GM12878 (cell line): ENCODE measurements around the gene GMDS. TPM values are rescaled to one million over a fixed set of nuclear protein-coding genes. Genes with fewer than 3 reads are reported as not detected.

ENCODE experiments used
- ATAC-seq: fragments of 200-7000 bp; cut with Tn5 transposase; 3 replicates; pipeline ENCODE4 v1.9.1; 2020; ENCODE audit warnings: mild to moderate bottlenecking, moderate library complexity
- BruUV-seq: library from RNA; stranded (reverse); fragments of 400-500 nt; replicated peaks from 2 replicates; lab custom pipeline; 2021; lab: Mats Ljungman, UMichigan
- CTCF ChIA-PET: fragments of 300-600 bp; sonication (Branson Sonifier 250); formaldehyde crosslinking; extraction: SDS; loops from one replicate; lab custom pipeline; 2021; ENCODE audit warnings: inconsistent platforms; lab: Yijun Ruan, JAX
- POLR2A ChIA-PET: fragments of 350-600 bp; formaldehyde crosslinking; extraction: SDS; loops from one replicate; lab custom pipeline; 2021; ENCODE audit warnings: inconsistent platforms; lab: Charles Lee
- RAD21 ChIA-PET: fragments of 300-600 bp; sonication (Branson Sonifier 250); formaldehyde crosslinking; loops from one replicate; lab custom pipeline; 2023; ENCODE audit warnings: antibody characterized with exemption; ENCODE audit not compliant: unreplicated experiment; lab: Charles Lee
- SMC1A ChIA-PET: fragments of 300-600 bp; sonication (Branson Sonifier 250); formaldehyde crosslinking; loops from one replicate; lab custom pipeline; 2023; ENCODE audit not compliant: unreplicated experiment, uncharacterized antibody; lab: Charles Lee
- DNase-seq: peaks from one replicate; pipeline ENCODE4 v3.0.0-alpha.2; 2011; ENCODE audit warnings: low read depth, low spot score
- FAIRE-seq: peaks from 3 replicates; lab custom pipeline; 2011; peaks lifted over from hg19 to GRCh38; lab: Jason Lieb, UNC
- H2AFZ ChIP-seq: 2 replicates; pipeline ENCODE4 v1.6.0; 2011; ENCODE audit warnings: low read depth, low read length, control low read depth; ENCODE audit not compliant: control insufficient read depth
- H3K27ac ChIP-seq: 2 replicates; pipeline ENCODE4 v1.5.1; 2011; ENCODE audit warnings: control low read depth; ENCODE audit not compliant: control insufficient read depth, insufficient read depth
- H3K27me3 ChIP-seq, 2 experiments: replicated peaks in 1 of 2; 2 replicates each; pipeline versions ENCODE4 v1.6.0 to v1.6.1; 2011; ENCODE audit warnings: low read length in 1 of 2; ENCODE audit not compliant: control insufficient read depth in 2 of 2, insufficient read depth in 2 of 2
- H3K36me3 ChIP-seq, 2 experiments: 2 replicates each; pipeline ENCODE4 v1.5.1; 2011; ENCODE audit warnings: low read length in 1 of 2; ENCODE audit not compliant: control insufficient read depth in 2 of 2, insufficient read depth in 2 of 2
- H3K4me1 ChIP-seq: 2 replicates; pipeline ENCODE4 v1.6.1; 2011; ENCODE audit warnings: mild to moderate bottlenecking, low read length, moderate library complexity, mixed read lengths; ENCODE audit not compliant: control insufficient read depth, insufficient read depth
- H3K4me2 ChIP-seq: 2 replicates; pipeline ENCODE4 v1.6.0; 2011; ENCODE audit warnings: control low read depth; ENCODE audit not compliant: control insufficient read depth, insufficient read depth
- H3K4me3 ChIP-seq: fragments of 200-600 bp; sonication (generic); 2 replicates; pipeline ENCODE4 v1.5.1; 2016
- H3K79me2 ChIP-seq: 2 replicates; pipeline ENCODE4 v1.6.0; 2011; ENCODE audit warnings: low read length; ENCODE audit not compliant: control insufficient read depth, insufficient read depth
- H3K9ac ChIP-seq: 2 replicates; pipeline ENCODE4 v1.8.0; 2011; ENCODE audit warnings: low read length, control low read depth, mixed read lengths; ENCODE audit not compliant: control insufficient read depth, insufficient read depth
- H3K9me3 ChIP-seq: replicated peaks from 3 replicates; pipeline ENCODE4 v1.5.1; 2011; ENCODE audit warnings: mild to moderate bottlenecking, low read length; ENCODE audit not compliant: control insufficient read depth, insufficient read depth
- H4K20me1 ChIP-seq: 2 replicates; pipeline ENCODE4 v1.6.0; 2011; ENCODE audit not compliant: control insufficient read depth, insufficient read depth
- CHD4 ChIP-seq: fragments of 200-600 bp; sonication (generic); IDR thresholded peaks from 2 replicates; pipeline ENCODE4 v1.6.1; 2016; ENCODE audit warnings: mild to moderate bottlenecking
- CREM ChIP-seq: IDR thresholded peaks from 2 replicates; pipeline ENCODE4 v1.6.1; 2014; ENCODE audit warnings: antibody characterized with exemption, low read depth
- MEF2A ChIP-seq: IDR thresholded peaks from 2 replicates; pipeline ENCODE4 v1.6.1; 2011; ENCODE audit warnings: low read depth, mild to moderate bottlenecking, low read length, moderate library complexity; ENCODE audit not compliant: insufficient read depth
- NR2F1 ChIP-seq: fragments of 450-650 bp; conservative IDR thresholded peaks from 2 replicates; pipeline ENCODE4 v1.6.1; 2017; ENCODE audit warnings: mild to moderate bottlenecking
- SREBF2 ChIP-seq: IDR thresholded peaks from 2 replicates; pipeline ENCODE4 v1.6.1; 2012; ENCODE audit warnings: mild to moderate bottlenecking, low read length
- TCF12 ChIP-seq: IDR thresholded peaks from 2 replicates; pipeline ENCODE4 v1.6.1; 2011; ENCODE audit warnings: low read depth, mild to moderate bottlenecking, low read length
- ZNF217 ChIP-seq: fragments of 450-650 bp; IDR thresholded peaks from 2 replicates; pipeline ENCODE4 v1.6.1; 2017; ENCODE audit warnings: antibody characterized with exemption, mild to moderate bottlenecking
- ZNF274 ChIP-seq: IDR thresholded peaks from one replicate; pipeline ENCODE4 v1.8.0; 2011; ENCODE audit not compliant: insufficient read length, insufficient read depth
- WGBS: methylation state at CpG from one replicate; pipeline ENCODE4 v1.1.6; 2016; ENCODE audit warnings: low lambda C conversion rate; ENCODE audit not compliant: insufficient replicate concordance, insufficient coverage; ENCODE audit errors: missing lambda C conversion rate; 5-methylcytosine and 5-hydroxymethylcytosine counted together
- in situ Hi-C: fragments of 300-500 bp; cut with MboI; formaldehyde crosslinking; loops from 9 replicates; pipeline ENCODE4 v1.14.3; 2018; ENCODE audit warnings: mixed read lengths
- intact Hi-C: fragments of 100-400 bp; cut with micrococcal nuclease; formaldehyde crosslinking; loops from one replicate; pipeline ENCODE4 v1.14.2; 2022; ENCODE audit not compliant: unreplicated experiment
- polyA plus RNA-seq, 11 experiments: library from polyadenylated mRNA; depleted of rRNA in 4 of 11; unstranded in 6 of 11; stranded (reverse) in 5 of 11; fragments of >200 nt; fragmentation: Nextera tagmentation in 4 of 11; fragmentation: Illumina TruSeq in 1 of 11; extraction: Ambion mirVana in 4 of 11; extraction: Trizol in 1 of 11; gene quantifications; 1 replicate in 1 of 11; 2 replicates in 10 of 11; pipeline versions ENCODE4 v1.2.1 to v1.2.3, GENCODE V29; 2011 to 2016; ENCODE audit warnings: inconsistent platforms in 2 of 11, missing spikeins in 2 of 11, low read depth in 1 of 11
- total RNA-seq, 4 experiments: library from RNA; depleted of rRNA in 3 of 4; stranded (reverse); fragments of >200 nt in 3 of 4; fragmentation: Illumina TruSeq in 1 of 4; extraction: Trizol in 1 of 4; gene quantifications; 2 replicates each; pipeline versions ENCODE4 v1.2.1 to v1.2.3, GENCODE V29; 2013 to 2021
- TF ChIP-seq, protein P1 (sequence below): fragments of 450-650 bp; IDR thresholded peaks from 2 replicates; pipeline ENCODE4 v1.6.1; 2017; ENCODE audit warnings: mild to moderate bottlenecking
- TF ChIP-seq, protein P2 (sequence below): fragments of 450-650 bp; IDR thresholded peaks from 2 replicates; pipeline ENCODE4 v1.6.1; 2018; ENCODE audit warnings: mild to moderate bottlenecking, low read depth, moderate library complexity; ENCODE audit not compliant: partially characterized antibody

Gene GMDS
- total and polyA plus RNA-seq, 10 of the 15 experiments (the other 5 are each of a cell fraction or from before 2014, with no cell fraction given): 0.61 to 53.8 (median 29.3) TPM

DNA sequence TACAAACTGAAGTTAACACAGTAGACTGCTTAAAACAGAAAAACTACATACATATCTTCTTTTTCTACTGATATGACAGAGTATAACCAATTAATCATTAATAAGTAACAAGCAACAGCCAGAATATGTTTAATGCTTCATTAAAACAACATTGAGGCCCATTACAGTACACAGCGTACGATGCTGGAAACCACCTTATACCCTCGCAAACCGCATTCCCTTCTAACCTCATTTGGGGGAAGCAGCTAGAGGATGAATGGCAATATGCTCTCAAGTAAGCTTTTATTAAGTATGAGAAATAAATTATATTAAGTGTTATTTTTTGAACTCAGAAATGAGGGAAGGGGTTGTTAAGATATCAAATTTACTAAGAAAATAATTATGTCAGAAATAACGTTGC lies 142.4 kb downstream of the GMDS start:
- Histone ChIP-seq H3K9ac (no peak overlapping the region), H3K27me3 (no peaks in the 10 kb centered on the region), H3K27ac (no peak overlapping the region), H3K4me2 (no peak overlapping the region), H3K4me1 (no peaks in the 10 kb centered on the region), H3K36me3 (no peaks in the 10 kb centered on the region), H3K79me2 (no peaks in the 10 kb centered on the region), H4K20me1 (no peaks in the 10 kb centered on the region), H3K9me3 (no peaks in the 10 kb centered on the region), H2AFZ (no peak overlapping the region), H3K4me3 (no peak overlapping the region)
- no peak for DNase-seq
- ChIA-PET POLR2A (no interaction called here), SMC1A (interaction anchor here (0.7 to 3.4 kb wide), 3 partner anchors 224 to 496 kb away, joined by 3 to 16 read pairs (median 5); no protein-coding TSS in a partner anchor), CTCF (interaction anchor here (0.9 to 2.4 kb wide), 5 partner anchors 14 to 506 kb away, joined by 3 to 25 read pairs (median 3); no protein-coding TSS in a partner anchor), RAD21 (no interaction called here)
- BruUV-seq: no TSS peak
- intact Hi-C loops: loop anchor here (5.0 to 10.0 kb wide), 2 partner anchors 248 to 249 kb away; no protein-coding TSS in a partner anchor
- TF ChIP-seq ZNF274 (no peak), ZNF217 (no peak), CHD4 (no peak), CREM (no peak), TCF12 (no peak), SREBF2 (no peak), NR2F1 (no peak), MEF2A (no peak)
- TF ChIP-seq, protein P1, sequence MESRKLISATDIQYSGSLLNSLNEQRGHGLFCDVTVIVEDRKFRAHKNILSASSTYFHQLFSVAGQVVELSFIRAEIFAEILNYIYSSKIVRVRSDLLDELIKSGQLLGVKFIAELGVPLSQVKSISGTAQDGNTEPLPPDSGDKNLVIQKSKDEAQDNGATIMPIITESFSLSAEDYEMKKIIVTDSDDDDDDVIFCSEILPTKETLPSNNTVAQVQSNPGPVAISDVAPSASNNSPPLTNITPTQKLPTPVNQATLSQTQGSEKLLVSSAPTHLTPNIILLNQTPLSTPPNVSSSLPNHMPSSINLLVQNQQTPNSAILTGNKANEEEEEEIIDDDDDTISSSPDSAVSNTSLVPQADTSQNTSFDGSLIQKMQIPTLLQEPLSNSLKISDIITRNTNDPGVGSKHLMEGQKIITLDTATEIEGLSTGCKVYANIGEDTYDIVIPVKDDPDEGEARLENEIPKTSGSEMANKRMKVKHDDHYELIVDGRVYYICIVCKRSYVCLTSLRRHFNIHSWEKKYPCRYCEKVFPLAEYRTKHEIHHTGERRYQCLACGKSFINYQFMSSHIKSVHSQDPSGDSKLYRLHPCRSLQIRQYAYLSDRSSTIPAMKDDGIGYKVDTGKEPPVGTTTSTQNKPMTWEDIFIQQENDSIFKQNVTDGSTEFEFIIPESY: no peak
- TF ChIP-seq, protein P2, sequence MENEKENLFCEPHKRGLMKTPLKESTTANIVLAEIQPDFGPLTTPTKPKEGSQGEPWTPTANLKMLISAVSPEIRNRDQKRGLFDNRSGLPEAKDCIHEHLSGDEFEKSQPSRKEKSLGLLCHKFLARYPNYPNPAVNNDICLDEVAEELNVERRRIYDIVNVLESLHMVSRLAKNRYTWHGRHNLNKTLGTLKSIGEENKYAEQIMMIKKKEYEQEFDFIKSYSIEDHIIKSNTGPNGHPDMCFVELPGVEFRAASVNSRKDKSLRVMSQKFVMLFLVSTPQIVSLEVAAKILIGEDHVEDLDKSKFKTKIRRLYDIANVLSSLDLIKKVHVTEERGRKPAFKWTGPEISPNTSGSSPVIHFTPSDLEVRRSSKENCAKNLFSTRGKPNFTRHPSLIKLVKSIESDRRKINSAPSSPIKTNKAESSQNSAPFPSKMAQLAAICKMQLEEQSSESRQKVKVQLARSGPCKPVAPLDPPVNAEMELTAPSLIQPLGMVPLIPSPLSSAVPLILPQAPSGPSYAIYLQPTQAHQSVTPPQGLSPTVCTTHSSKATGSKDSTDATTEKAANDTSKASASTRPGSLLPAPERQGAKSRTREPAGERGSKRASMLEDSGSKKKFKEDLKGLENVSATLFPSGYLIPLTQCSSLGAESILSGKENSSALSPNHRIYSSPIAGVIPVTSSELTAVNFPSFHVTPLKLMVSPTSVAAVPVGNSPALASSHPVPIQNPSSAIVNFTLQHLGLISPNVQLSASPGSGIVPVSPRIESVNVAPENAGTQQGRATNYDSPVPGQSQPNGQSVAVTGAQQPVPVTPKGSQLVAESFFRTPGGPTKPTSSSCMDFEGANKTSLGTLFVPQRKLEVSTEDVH: no peak
- in situ Hi-C loops: loop anchor here (10.0 kb wide), 1 partner anchor 252 kb away; no protein-coding TSS in a partner anchor
- ATAC-seq: no peak
- no peak for FAIRE-seq
- 97% methylated on average over 5 of the region's 5 CpGs for WGBS
